Natural killer cell (primary cell): ENCODE results near the gene SERPINI1. TPM values are rescaled to one million over a fixed set of nuclear protein-coding genes. Genes with fewer than 3 reads are reported as not detected.

Experiments
- ATAC-seq, 3 donors: fragments of 150-1000 bp in 2 of 3; fragments of 200-7000 bp in 1 of 3; cut with Tn5 transposase; 1 replicate in 1 of 3; 2 replicates in 2 of 3; pipeline ENCODE4 v1.10.0; 2021; ENCODE audit warnings: mild to moderate bottlenecking in 2 of 3, moderate library complexity in 2 of 3
- DNase-seq, 2 donors: peaks; one replicate each; pipeline versions ENCODE4 v3.0.0 to v3.0.0-alpha.2; 2013 to 2021; ENCODE audit warnings: mixed read lengths in 1 of 2
- H3K27ac ChIP-seq: one replicate; pipeline ENCODE4 v1.5.1; 2013; ENCODE audit warnings: mild to moderate bottlenecking, low read length
- H3K27me3 ChIP-seq: one replicate; pipeline ENCODE4 v1.6.1; 2013; ENCODE audit warnings: low read length; ENCODE audit not compliant: control insufficient read depth, insufficient read depth
- H3K36me3 ChIP-seq: one replicate; pipeline ENCODE4 v1.6.1; 2013; ENCODE audit warnings: low read length; ENCODE audit not compliant: control insufficient read depth, insufficient read depth
- H3K4me1 ChIP-seq: one replicate; pipeline ENCODE4 v1.6.1; 2013; ENCODE audit warnings: low read length; ENCODE audit not compliant: control insufficient read depth, insufficient read depth
- H3K4me3 ChIP-seq: one replicate; pipeline ENCODE4 v1.5.1; 2013; ENCODE audit warnings: low read length
- H3K9me3 ChIP-seq: one replicate; pipeline ENCODE4 v1.6.1; 2013; ENCODE audit warnings: low read length; ENCODE audit not compliant: control insufficient read depth, insufficient read depth
- H3K27ac Mint-ChIP-seq, 2 donors: one replicate each; pipeline ENCODE4 v1.8.0; 2022; ENCODE audit warnings: mild to moderate bottlenecking in 2 of 2, mixed read lengths in 2 of 2, moderate library complexity in 1 of 2
- H3K27me3 Mint-ChIP-seq, 2 donors: one replicate each; pipeline ENCODE4 v1.8.0; 2022; ENCODE audit warnings: low read depth in 2 of 2, mixed read lengths in 2 of 2
- H3K36me3 Mint-ChIP-seq: one replicate; pipeline ENCODE4 v1.8.0; 2022; ENCODE audit warnings: mixed read lengths
- H3K4me1 Mint-ChIP-seq, 2 donors: one replicate each; pipeline ENCODE4 v1.8.0; 2022; ENCODE audit warnings: mixed read lengths in 2 of 2
- H3K4me3 Mint-ChIP-seq: one replicate; pipeline ENCODE4 v1.8.0; 2022; ENCODE audit warnings: mild to moderate bottlenecking, moderate library complexity, mixed read lengths
- H3K9me3 Mint-ChIP-seq, 2 donors: one replicate each; pipeline ENCODE4 v1.8.0; 2022; ENCODE audit warnings: mixed read lengths in 2 of 2
- WGBS: methylation state at CpG from one replicate; pipeline ENCODE4 v1.1.7; 2013; ENCODE audit warnings: missing lambda C conversion rate; ENCODE audit not compliant: insufficient coverage; 5-methylcytosine and 5-hydroxymethylcytosine counted together
- intact Hi-C: fragments of 100-400 bp; cut with micrococcal nuclease; formaldehyde crosslinking; loops from one replicate; pipeline ENCODE4 v1.14.2; 2022
- total RNA-seq, 4 donors: library from RNA; stranded (reverse); fragments of 120-200 nt in 1 of 4; gene quantifications; one replicate each; pipeline versions ENCODE4 v1.2.3 to v1.2.4, GENCODE V29; 2013 to 2022
- TF ChIP-seq, protein P1 (sequence below): fragments of 200-600 bp; IDR thresholded peaks from one replicate; pipeline ENCODE4 v1.8.0; 2022; ENCODE audit warnings: antibody characterized with exemption

SERPINI1 gene
- total RNA-seq, 3 donors from 2014 or later (not counting 1 experiment from before 2014, with no cell fraction given) = 5.6 to 9.3 (median 8.5) TPM

DNA sequence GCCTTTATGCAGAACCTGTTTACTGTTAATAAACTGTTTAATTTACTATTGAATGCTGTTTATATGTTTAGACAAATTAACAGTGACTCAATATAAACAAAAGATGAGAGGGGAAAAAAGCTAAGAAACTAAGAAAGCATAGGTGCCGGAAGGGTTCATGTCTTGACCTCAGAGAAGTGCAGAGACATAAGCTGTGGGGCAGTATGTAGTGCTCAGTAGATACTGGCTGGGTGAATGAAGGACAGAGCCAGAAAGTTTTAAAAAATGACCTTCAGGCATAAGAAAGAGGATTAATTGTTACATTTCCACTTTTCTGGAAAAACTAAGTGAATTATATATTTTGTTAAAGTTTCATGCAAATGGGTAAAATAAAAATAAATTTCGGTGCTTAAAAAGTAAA lies 14.2 kb downstream of the SERPINI1 start:
- intact Hi-C loops = no loop called here
- Mint-ChIP-seq H3K4me3 (no peak overlapping the region), H3K9me3 (no peaks in the 10 kb centered on the region), H3K27me3 (no peaks in the 10 kb centered on the region), H3K36me3 (no peaks in the 10 kb centered on the region), H3K4me1 (peaks cover 10 to 25% of the 10 kb centered on the region in 2 donors), H3K27ac (peak overlapping the region; percentile 16 to 53)
- no peaks in the 10 kb centered on the region for H3K9me3 ChIP-seq
- TF ChIP-seq, protein P1, sequence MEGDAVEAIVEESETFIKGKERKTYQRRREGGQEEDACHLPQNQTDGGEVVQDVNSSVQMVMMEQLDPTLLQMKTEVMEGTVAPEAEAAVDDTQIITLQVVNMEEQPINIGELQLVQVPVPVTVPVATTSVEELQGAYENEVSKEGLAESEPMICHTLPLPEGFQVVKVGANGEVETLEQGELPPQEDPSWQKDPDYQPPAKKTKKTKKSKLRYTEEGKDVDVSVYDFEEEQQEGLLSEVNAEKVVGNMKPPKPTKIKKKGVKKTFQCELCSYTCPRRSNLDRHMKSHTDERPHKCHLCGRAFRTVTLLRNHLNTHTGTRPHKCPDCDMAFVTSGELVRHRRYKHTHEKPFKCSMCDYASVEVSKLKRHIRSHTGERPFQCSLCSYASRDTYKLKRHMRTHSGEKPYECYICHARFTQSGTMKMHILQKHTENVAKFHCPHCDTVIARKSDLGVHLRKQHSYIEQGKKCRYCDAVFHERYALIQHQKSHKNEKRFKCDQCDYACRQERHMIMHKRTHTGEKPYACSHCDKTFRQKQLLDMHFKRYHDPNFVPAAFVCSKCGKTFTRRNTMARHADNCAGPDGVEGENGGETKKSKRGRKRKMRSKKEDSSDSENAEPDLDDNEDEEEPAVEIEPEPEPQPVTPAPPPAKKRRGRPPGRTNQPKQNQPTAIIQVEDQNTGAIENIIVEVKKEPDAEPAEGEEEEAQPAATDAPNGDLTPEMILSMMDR = no peak
- no peaks in the 10 kb centered on the region for H3K4me1 ChIP-seq
- H3K27me3 ChIP-seq = no peaks in the 10 kb centered on the region
- peak overlapping the region; percentile 37 for H3K27ac ChIP-seq
- no peak for DNase-seq
- 97% methylated on average over 2 of the region's 2 CpGs for WGBS
- H3K36me3 ChIP-seq = no peaks in the 10 kb centered on the region
- no peak for ATAC-seq
- H3K4me3 ChIP-seq = no peak overlapping the region

DNA sequence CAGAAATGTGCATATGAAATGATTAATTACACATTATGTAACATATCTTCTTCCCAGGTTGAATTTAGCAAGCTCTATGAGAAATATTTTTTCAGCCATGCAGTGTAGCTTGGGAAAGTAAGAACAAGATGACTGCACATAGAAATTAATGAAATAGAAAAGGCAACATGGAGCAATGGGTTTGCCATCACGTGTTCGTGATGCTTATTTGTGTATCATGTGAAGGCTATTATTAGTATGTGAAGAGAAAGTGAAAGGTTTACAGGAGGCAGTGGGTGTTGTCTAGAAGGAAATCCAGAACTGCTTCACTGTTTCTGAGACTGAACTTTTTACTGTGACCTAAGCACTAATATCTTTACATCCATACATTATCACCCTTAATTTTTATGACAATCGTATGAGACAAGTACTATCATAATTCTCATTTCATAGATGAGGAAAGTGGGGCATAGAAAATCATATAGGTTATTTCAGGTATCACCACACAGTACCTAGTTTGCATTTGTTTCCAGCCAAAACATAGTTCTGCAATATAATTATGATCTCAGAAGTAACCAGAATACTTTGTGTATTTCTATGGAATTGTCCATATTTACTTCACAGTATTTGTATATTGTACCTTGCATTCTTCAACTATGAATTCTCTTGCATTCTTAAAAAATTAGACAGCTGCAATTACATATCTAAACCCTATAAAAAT lies 14.9 kb downstream of the SERPINI1 start:
- DNase-seq = peak in 1 of 2 donors; percentile 48
- Histone ChIP-seq H3K4me1 (no peaks in the 10 kb centered on the region), H3K27ac (peak overlapping the region; percentile 37), H3K36me3 (no peaks in the 10 kb centered on the region), H3K9me3 (no peaks in the 10 kb centered on the region), H3K4me3 (no peak overlapping the region), H3K27me3 (no peaks in the 10 kb centered on the region)
- WGBS = 0% methylated on average over 2 of the region's 3 CpGs
- peak overlapping the region; percentile 16 to 53 for H3K27ac Mint-ChIP-seq
- intact Hi-C loops = no loop called here
- no peaks in the 10 kb centered on the region for H3K36me3 Mint-ChIP-seq
- H3K4me3 Mint-ChIP-seq = no peak overlapping the region
- ATAC-seq = peak; percentile 88 to 96 (median 94)
- peaks cover 10 to 25% of the 10 kb centered on the region in 2 donors for H3K4me1 Mint-ChIP-seq
- no peaks in the 10 kb centered on the region for H3K9me3 Mint-ChIP-seq
- no peaks in the 10 kb centered on the region for H3K27me3 Mint-ChIP-seq
- TF ChIP-seq, protein P1 = no peak

DNA sequence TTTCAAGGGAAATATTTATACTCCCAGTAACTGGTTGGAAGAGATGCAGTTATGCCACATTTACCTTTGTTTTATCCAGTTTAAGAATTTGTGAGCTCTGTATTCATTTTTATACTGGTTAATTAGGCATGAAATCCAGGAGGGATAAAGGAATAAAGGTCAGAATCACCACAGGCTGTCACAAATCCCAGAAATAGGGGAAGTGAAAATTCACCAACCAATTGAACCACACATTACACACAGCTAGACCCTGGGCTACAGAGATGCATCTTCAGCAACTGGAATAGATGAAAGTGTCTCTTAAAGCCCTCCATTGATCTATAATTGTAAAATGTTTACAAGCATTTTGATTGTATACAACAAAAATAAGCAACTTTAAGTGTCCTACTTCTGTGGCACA lies 18.5 kb downstream of the SERPINI1 start:
- no peaks in the 10 kb centered on the region for H3K36me3 Mint-ChIP-seq
- H3K27me3 Mint-ChIP-seq = peaks cover 0 to 5% of the 10 kb centered on the region in 2 donors
- TF ChIP-seq, protein P1 = no peak
- Histone ChIP-seq H3K36me3 (no peaks in the 10 kb centered on the region), H3K9me3 (no peaks in the 10 kb centered on the region), H3K27ac (no peak overlapping the region), H3K27me3 (no peaks in the 10 kb centered on the region), H3K4me1 (no peaks in the 10 kb centered on the region), H3K4me3 (no peak overlapping the region)
- H3K9me3 Mint-ChIP-seq = no peaks in the 10 kb centered on the region
- no peak overlapping the region for H3K4me3 Mint-ChIP-seq
- H3K4me1 Mint-ChIP-seq = peaks cover 5 to 13% of the 10 kb centered on the region in 2 donors
- intact Hi-C loops = no loop called here
- no peak for DNase-seq
- H3K27ac Mint-ChIP-seq = no peak overlapping the region
- no peak for ATAC-seq

GRCh38 chr3:167761302-167761701 lies 25.8 kb downstream of the SERPINI1 start:
- Mint-ChIP-seq H3K4me3 (no peak overlapping the region), H3K27ac (no peak overlapping the region), H3K27me3 (peaks cover 0 to 5% of the 10 kb centered on the region in 2 donors), H3K36me3 (no peaks in the 10 kb centered on the region), H3K9me3 (peaks cover 0 to 2% of the 10 kb centered on the region in 2 donors), H3K4me1 (no peaks in the 10 kb centered on the region)
- H3K4me1 ChIP-seq = no peaks in the 10 kb centered on the region
- no peaks in the 10 kb centered on the region for H3K9me3 ChIP-seq
- H3K4me3 ChIP-seq = no peak overlapping the region
- no peaks in the 10 kb centered on the region for H3K27me3 ChIP-seq
- no peaks in the 10 kb centered on the region for H3K36me3 ChIP-seq
- intact Hi-C loops = no loop called here
- DNase-seq = no peak
- 86% methylated on average over 1 of the region's 1 CpG for WGBS
- ATAC-seq = no peak
- no peak overlapping the region for H3K27ac ChIP-seq
- TF ChIP-seq, protein P1 = no peak
